GM10266 (cell line): ENCODE data around the gene PAPOLG.

ENCODE experiments used
- DNase-seq: peaks from one replicate; pipeline ENCODE4 v3.0.0; 2012; ENCODE audit errors: extremely low spot score
- TF ChIP-seq, protein P1 (sequence below): IDR thresholded peaks from 2 replicates; pipeline ENCODE4 v1.5.1; 2012; ENCODE audit warnings: mild to moderate bottlenecking, low read depth; ENCODE audit not compliant: control insufficient read depth, insufficient read depth; ENCODE audit errors: missing control alignments

PAPOLG gene

GRCh38 chr2:60756097-60757087 is at the start of gene PAPOLG:
PAPOLG (plus strand) TSS chr2:60756268; CDS start chr2:60756479, 211 bp downstream.
- TF ChIP-seq, protein P1, sequence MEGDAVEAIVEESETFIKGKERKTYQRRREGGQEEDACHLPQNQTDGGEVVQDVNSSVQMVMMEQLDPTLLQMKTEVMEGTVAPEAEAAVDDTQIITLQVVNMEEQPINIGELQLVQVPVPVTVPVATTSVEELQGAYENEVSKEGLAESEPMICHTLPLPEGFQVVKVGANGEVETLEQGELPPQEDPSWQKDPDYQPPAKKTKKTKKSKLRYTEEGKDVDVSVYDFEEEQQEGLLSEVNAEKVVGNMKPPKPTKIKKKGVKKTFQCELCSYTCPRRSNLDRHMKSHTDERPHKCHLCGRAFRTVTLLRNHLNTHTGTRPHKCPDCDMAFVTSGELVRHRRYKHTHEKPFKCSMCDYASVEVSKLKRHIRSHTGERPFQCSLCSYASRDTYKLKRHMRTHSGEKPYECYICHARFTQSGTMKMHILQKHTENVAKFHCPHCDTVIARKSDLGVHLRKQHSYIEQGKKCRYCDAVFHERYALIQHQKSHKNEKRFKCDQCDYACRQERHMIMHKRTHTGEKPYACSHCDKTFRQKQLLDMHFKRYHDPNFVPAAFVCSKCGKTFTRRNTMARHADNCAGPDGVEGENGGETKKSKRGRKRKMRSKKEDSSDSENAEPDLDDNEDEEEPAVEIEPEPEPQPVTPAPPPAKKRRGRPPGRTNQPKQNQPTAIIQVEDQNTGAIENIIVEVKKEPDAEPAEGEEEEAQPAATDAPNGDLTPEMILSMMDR, result no peak
- DNase-seq, result peak; percentile 94

DNA sequence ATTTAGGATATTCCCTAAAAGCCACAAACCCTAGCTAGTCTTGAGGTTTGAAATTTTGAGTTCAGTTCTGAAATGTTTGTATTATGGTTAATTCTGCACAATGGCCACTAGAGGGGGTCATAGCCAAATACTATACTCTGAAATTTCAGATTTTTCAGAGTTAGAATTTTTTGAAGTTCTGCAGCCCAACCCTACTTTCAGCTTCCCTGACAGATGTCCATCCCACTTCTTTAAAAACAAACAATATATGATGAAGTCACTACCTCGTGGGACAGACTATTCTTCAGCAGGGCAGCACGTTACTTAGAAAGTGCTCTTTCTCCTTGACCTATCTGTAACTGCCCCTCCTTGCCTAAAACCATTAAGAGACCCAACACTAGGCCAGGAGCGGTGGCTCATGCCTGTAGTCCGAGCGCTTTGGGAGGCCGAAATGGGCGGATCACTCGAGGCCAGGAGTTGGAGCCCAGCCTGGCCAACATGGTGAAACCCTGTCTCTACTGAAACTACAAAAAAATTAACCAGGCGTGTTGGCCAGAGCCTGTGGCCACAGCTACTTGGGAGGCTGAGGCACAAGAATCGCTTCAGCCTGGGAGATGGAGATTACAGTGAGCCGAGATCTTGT is 48.2 kb upstream of the PAPOLG start:
- TF ChIP-seq, protein P1, result peak; percentile 63

GRCh38 chr2:60708630-60709320 is 47.3 kb upstream of the PAPOLG start:
- no peak for DNase-seq
- TF ChIP-seq, protein P1, result no peak

More for the DNA sequence above, 48.2 kb upstream of the PAPOLG start:
- peak; percentile 62 for DNase-seq

GRCh38 chr2:60710707-60711106 is 45.4 kb upstream of the PAPOLG start:
- DNase-seq, result no peak
- TF ChIP-seq, protein P1, result no peak

DNA sequence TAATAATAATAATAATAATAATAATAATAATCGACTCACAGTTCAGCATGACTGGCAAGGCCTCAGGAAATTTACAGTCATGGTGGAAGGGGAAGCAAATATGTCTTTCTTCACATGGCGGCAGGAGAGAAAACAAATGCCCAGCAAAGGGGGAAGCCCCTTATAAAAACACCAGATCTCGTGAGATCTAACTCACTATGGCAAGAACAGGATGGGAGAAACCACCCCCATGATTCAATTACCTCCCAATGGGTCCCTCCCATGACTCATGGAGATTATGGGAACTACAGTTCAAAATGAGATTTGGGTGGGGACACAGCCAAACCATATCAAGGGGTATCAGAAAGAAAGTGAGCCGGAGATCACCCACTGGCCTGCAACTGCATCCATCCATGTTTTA is 40.5 kb upstream of the PAPOLG start:
- TF ChIP-seq, protein P1, result no peak
- no peak for DNase-seq

GRCh38 chr2:60717691-60718090 is 38.4 kb upstream of the PAPOLG start:
- DNase-seq, result no peak
- TF ChIP-seq, protein P1, result no peak

GRCh38 chr2:60719331-60719730 is 36.7 kb upstream of the PAPOLG start:
- no peak for DNase-seq
- TF ChIP-seq, protein P1, result no peak
